SU-DHL-6 (cell line): Measurements from ENCODE around the gene NAGPA.
"Not testable (repeated sequence)": the region's sequence is repeated elsewhere in the genome, so short reads cannot be mapped to it uniquely, and the experiment has no call there.

Experiments used
- EZH2phosphoT487 ChIP-seq: fragments of 200-600 bp; sonication (generic), shearing (Covaris generic); conservative IDR thresholded peaks from 2 replicates; pipeline ENCODE4 v1.6.1; 2018; ENCODE audit warnings: mild to moderate bottlenecking, antibody characterized with exemption, low read length, moderate library complexity, mixed read lengths
- TF ChIP-seq, protein P1 (sequence below): fragments of 200-600 bp; sonication (generic); IDR thresholded peaks from one replicate; pipeline ENCODE4 v1.5.1; 2017; ENCODE audit warnings: antibody characterized with exemption, mild to moderate bottlenecking, low read length, moderate library complexity; ENCODE audit not compliant: insufficient read depth, poor library complexity, severe bottlenecking

DNA sequence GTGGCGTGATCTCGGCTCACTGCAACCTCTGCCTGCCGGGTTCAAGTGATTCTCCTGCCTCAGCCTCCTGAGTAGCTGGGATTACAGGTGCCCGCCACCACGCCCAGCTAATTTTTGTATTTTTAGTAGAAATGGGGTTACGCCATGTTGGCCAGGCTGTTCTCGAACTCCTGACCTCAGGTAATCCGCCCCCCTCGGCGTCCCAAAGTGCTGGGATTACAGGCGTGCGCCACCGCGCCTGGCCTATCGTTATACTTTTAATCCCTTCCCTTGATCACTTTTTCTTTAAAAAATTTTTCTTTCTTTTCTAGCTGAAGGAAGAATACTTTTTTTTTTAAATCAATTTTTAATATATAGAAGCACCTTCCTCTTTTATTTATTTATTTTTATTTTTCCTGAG, 40.0 kb upstream of the NAGPA start:
- TF ChIP-seq, protein P1, sequence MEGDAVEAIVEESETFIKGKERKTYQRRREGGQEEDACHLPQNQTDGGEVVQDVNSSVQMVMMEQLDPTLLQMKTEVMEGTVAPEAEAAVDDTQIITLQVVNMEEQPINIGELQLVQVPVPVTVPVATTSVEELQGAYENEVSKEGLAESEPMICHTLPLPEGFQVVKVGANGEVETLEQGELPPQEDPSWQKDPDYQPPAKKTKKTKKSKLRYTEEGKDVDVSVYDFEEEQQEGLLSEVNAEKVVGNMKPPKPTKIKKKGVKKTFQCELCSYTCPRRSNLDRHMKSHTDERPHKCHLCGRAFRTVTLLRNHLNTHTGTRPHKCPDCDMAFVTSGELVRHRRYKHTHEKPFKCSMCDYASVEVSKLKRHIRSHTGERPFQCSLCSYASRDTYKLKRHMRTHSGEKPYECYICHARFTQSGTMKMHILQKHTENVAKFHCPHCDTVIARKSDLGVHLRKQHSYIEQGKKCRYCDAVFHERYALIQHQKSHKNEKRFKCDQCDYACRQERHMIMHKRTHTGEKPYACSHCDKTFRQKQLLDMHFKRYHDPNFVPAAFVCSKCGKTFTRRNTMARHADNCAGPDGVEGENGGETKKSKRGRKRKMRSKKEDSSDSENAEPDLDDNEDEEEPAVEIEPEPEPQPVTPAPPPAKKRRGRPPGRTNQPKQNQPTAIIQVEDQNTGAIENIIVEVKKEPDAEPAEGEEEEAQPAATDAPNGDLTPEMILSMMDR, result not testable (repeated sequence)
- TF ChIP-seq EZH2phosphoT487, result not testable (repeated sequence)
